OCI-LY7 (cell line): ENCODE measurements around the gene SLC2A13. TPM values are rescaled to one million over a fixed set of nuclear protein-coding genes. Genes with fewer than 3 reads are reported as not detected.

ENCODE experiments used
- BruUV-seq: library from RNA; stranded (reverse); fragments of 400-500 nt; replicated peaks from 2 replicates; lab custom pipeline; 2021; lab: Mats Ljungman, UMichigan
- CTCF ChIA-PET: fragments of 300-600 bp; sonication (Branson Sonifier 250); formaldehyde crosslinking; loops from one replicate; lab custom pipeline; 2022; ENCODE audit warnings: antibody characterized with exemption; ENCODE audit not compliant: unreplicated experiment; lab: Charles Lee
- POLR2A ChIA-PET: fragments of 300-600 bp; sonication (Branson Sonifier 250); formaldehyde crosslinking; loops from one replicate; lab custom pipeline; 2022; ENCODE audit warnings: antibody characterized with exemption; lab: Charles Lee
- DNase-seq: peaks from one replicate; pipeline ENCODE4 v3.0.0-alpha.2; 2015; ENCODE audit warnings: low spot score
- H2AFZ ChIP-seq: fragments of 200-600 bp; sonication (generic), shearing (Covaris generic); 2 replicates; pipeline ENCODE4 v1.6.1; 2014; ENCODE audit warnings: mild to moderate bottlenecking, antibody characterized with exemption, low read length, moderate library complexity
- H3K27ac ChIP-seq: fragments of 200-600 bp; sonication (generic); 2 replicates; pipeline ENCODE4 v1.5.1; 2014; ENCODE audit warnings: mixed run types, low read depth, mild to moderate bottlenecking, moderate library complexity, low read length, inconsistent platforms; ENCODE audit not compliant: poor library complexity, severe bottlenecking
- H3K36me3 ChIP-seq: fragments of 200-600 bp; sonication (generic); 2 replicates; pipeline ENCODE4 v1.6.1; 2014; ENCODE audit warnings: mild to moderate bottlenecking, antibody characterized with exemption, low read length, moderate library complexity, mixed read lengths; ENCODE audit not compliant: insufficient read depth
- H3K4me1 ChIP-seq: fragments of 200-600 bp; sonication (generic); 2 replicates; pipeline ENCODE4 v1.5.1; 2014; ENCODE audit warnings: mild to moderate bottlenecking, low read length; ENCODE audit not compliant: insufficient read depth, poor library complexity, severe bottlenecking
- H3K4me2 ChIP-seq: fragments of 200-600 bp; sonication (generic); 2 replicates; pipeline ENCODE4 v1.6.1; 2014; ENCODE audit warnings: mild to moderate bottlenecking, low read length
- H3K4me3 ChIP-seq: fragments of 200-600 bp; sonication (generic); 2 replicates; pipeline ENCODE4 v1.5.1; 2014; ENCODE audit warnings: mild to moderate bottlenecking, low read depth, low read length; ENCODE audit not compliant: poor library complexity, severe bottlenecking
- H3K79me2 ChIP-seq: fragments of 200-600 bp; sonication (generic); 2 replicates; pipeline ENCODE4 v1.6.1; 2016; ENCODE audit warnings: low read depth, mild to moderate bottlenecking, low read length, moderate library complexity, mixed read lengths; ENCODE audit not compliant: insufficient read depth
- H3K9me2 ChIP-seq: fragments of 200-600 bp; sonication (generic); 2 replicates; pipeline ENCODE4 v1.6.1; 2016; ENCODE audit warnings: mild to moderate bottlenecking, low read length, mixed read lengths; ENCODE audit not compliant: insufficient read depth
- H3K9me3 ChIP-seq: fragments of 200-600 bp; sonication (generic); 2 replicates; pipeline ENCODE4 v1.6.1; 2014; ENCODE audit warnings: mild to moderate bottlenecking, mixed run types, low read length, mixed read lengths
- H4K20me1 ChIP-seq: fragments of 200-600 bp; sonication (generic); 2 replicates; pipeline ENCODE4 v1.6.1; 2014; ENCODE audit warnings: mild to moderate bottlenecking, antibody characterized with exemption, low read length, moderate library complexity, mixed read lengths; ENCODE audit not compliant: insufficient read depth
- EZH2phosphoT487 ChIP-seq: fragments of 200-600 bp; sonication (generic); IDR thresholded peaks from 2 replicates; pipeline ENCODE4 v1.6.1; 2018; ENCODE audit warnings: low read depth, borderline replicate concordance, mild to moderate bottlenecking, mixed run types, antibody characterized with exemption, low read length, moderate library complexity, mixed read lengths
- intact Hi-C: fragments of 100-400 bp; cut with micrococcal nuclease; formaldehyde crosslinking; loops from one replicate; pipeline ENCODE4 v1.10.0; 2022; ENCODE audit not compliant: unreplicated experiment
- total RNA-seq, 2 experiments: library from RNA; depleted of rRNA in 1 of 2; stranded (reverse); fragments of >200 nt in 1 of 2; shearing (Covaris generic) in 1 of 2; gene quantifications; 2 replicates each; pipeline ENCODE4 v1.2.3, GENCODE V29; 2014 to 2022
- TF ChIP-seq, protein P1 (sequence below): fragments of 200-600 bp; sonication (generic); conservative IDR thresholded peaks from 2 replicates; pipeline ENCODE4 v1.5.1; 2014; ENCODE audit warnings: mild to moderate bottlenecking, antibody characterized with exemption, low read length, moderate library complexity, mixed read lengths

Gene SLC2A13
- total RNA-seq, 2 experiments from 2014 or later: 12.4 to 16.5 TPM

DNA sequence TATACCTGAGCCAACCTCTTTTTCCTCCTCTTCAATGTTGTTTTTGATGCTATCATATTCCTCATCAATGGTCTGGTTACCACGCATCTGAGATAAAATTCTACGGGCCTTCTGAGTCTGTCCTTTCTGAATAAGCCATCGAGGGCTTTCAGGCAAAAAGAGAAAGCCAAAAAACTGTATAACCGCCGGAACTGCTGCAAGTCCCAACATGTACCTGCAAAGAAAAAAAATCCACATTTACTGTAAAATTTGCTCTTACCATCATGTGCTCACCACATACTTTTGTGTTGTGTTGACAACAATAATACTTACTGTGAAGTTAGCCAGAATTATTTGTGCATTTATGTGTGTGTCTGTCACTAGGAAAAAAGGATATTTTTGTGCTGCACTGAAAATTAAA is 77.6 kb downstream of the SLC2A13 start:
- H2AFZ ChIP-seq: no peak overlapping the region
- no peak for DNase-seq
- ChIA-PET POLR2A (interaction anchor here (1.4 kb wide), 1 partner anchor 18 kb away, joined by 3 read pairs; no protein-coding TSS in a partner anchor), CTCF (no interaction called here)
- H3K9me2 ChIP-seq: no peaks in the 10 kb centered on the region
- no TSS peak for BruUV-seq
- no peak overlapping the region for H3K4me2 ChIP-seq
- no peaks in the 10 kb centered on the region for H3K4me1 ChIP-seq
- H3K4me3 ChIP-seq: no peak overlapping the region
- intact Hi-C loops: no loop called here
- no peak for TF ChIP-seq EZH2phosphoT487
- TF ChIP-seq, protein P1, sequence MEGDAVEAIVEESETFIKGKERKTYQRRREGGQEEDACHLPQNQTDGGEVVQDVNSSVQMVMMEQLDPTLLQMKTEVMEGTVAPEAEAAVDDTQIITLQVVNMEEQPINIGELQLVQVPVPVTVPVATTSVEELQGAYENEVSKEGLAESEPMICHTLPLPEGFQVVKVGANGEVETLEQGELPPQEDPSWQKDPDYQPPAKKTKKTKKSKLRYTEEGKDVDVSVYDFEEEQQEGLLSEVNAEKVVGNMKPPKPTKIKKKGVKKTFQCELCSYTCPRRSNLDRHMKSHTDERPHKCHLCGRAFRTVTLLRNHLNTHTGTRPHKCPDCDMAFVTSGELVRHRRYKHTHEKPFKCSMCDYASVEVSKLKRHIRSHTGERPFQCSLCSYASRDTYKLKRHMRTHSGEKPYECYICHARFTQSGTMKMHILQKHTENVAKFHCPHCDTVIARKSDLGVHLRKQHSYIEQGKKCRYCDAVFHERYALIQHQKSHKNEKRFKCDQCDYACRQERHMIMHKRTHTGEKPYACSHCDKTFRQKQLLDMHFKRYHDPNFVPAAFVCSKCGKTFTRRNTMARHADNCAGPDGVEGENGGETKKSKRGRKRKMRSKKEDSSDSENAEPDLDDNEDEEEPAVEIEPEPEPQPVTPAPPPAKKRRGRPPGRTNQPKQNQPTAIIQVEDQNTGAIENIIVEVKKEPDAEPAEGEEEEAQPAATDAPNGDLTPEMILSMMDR: no peak
- no peaks in the 10 kb centered on the region for H3K9me3 ChIP-seq
- no peak overlapping the region for H3K27ac ChIP-seq
- no peaks in the 10 kb centered on the region for H4K20me1 ChIP-seq
- no peaks in the 10 kb centered on the region for H3K79me2 ChIP-seq
- H3K36me3 ChIP-seq: no peaks in the 10 kb centered on the region

DNA sequence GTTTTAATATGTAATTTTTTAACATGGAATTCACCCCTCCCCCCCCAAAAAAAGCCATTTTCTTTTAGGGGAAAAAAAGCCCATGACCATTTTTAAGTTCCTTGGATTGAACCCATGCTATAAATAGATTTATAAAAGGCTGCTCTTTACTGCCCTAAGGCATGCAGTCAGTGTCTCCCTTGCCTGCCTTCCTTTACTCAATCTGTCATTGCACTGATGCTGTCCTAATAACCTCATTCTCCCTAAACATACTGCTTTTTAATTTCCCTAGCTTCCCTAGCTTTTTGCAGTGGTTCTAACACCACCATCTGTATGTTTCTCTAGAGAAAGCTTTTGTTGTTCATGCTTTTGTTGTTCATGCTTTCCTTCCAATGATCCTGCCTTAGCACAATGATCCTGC is 83.0 kb downstream of the SLC2A13 start:
- intact Hi-C loops: no loop called here
- POLR2A ChIA-PET: interaction anchor here (0.7 to 1.8 kb wide), 2 partner anchors 12 to 499 kb away, joined by 3 to 7 read pairs; no protein-coding TSS in a partner anchor
- BruUV-seq: no TSS peak
- Histone ChIP-seq H4K20me1 (no peaks in the 10 kb centered on the region), H3K36me3 (no peaks in the 10 kb centered on the region), H3K79me2 (no peaks in the 10 kb centered on the region), H2AFZ (no peak overlapping the region), H3K4me1 (no peaks in the 10 kb centered on the region), H3K4me2 (no peak overlapping the region), H3K9me2 (no peaks in the 10 kb centered on the region), H3K9me3 (no peaks in the 10 kb centered on the region), H3K27ac (no peak overlapping the region), H3K4me3 (no peak overlapping the region)
- CTCF ChIA-PET: no interaction called here
- TF ChIP-seq EZH2phosphoT487: no peak
- TF ChIP-seq, protein P1: no peak
- no peak for DNase-seq

DNA sequence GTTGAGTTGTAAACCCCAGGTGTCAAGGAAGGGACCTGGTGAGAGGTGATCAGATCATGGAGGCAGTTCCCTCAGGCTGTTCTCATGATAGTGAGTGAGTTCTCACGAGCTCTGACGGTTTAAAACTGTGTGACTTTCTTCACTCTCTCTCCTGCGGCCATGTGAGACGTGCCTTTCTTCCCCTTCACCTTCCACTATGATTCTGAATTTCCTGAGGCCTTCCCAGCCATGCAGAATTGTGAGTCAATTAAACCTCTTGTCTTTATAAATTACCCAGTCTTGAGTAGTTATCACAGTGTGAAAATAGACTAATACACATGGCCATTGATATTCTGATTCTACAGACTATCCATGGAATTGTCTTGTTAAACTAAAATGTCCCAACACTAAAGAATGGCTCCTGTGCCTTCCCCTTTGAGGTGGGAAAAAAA is 85.6 kb downstream of the SLC2A13 start:
- CTCF ChIA-PET: no interaction called here
- BruUV-seq: no TSS peak
- H3K27ac ChIP-seq: no peak overlapping the region
- no peaks in the 10 kb centered on the region for H3K9me3 ChIP-seq
- H3K4me3 ChIP-seq: no peak overlapping the region
- no peaks in the 10 kb centered on the region for H3K9me2 ChIP-seq
- no peak for DNase-seq
- H2AFZ ChIP-seq: no peak overlapping the region
- no peaks in the 10 kb centered on the region for H3K4me1 ChIP-seq
- H4K20me1 ChIP-seq: no peaks in the 10 kb centered on the region
- no peak overlapping the region for H3K4me2 ChIP-seq
- intact Hi-C loops: no loop called here
- H3K79me2 ChIP-seq: no peaks in the 10 kb centered on the region
- TF ChIP-seq, protein P1: no peak
- TF ChIP-seq EZH2phosphoT487: no peak
- no peaks in the 10 kb centered on the region for H3K36me3 ChIP-seq
- POLR2A ChIA-PET: no interaction called here
